Occipital lobe (tissue), 2 donors: ENCODE data around the gene CPA1. TPM values are rescaled to one million over a fixed set of nuclear protein-coding genes. Genes with fewer than 3 reads are reported as not detected.

Experiments
- DNase-seq: peaks from one replicate; lab custom pipeline; 2025; lab: John Stamatoyannopoulos, UW
- total RNA-seq: library from RNA; depleted of rRNA; stranded (reverse); fragments of >200 nt; gene quantifications from one replicate; pipeline ENCODE4 v1.2.3, GENCODE V29; 2014

Gene CPA1
- total RNA-seq, 1 donor from 2014 or later: not detected

DNA sequence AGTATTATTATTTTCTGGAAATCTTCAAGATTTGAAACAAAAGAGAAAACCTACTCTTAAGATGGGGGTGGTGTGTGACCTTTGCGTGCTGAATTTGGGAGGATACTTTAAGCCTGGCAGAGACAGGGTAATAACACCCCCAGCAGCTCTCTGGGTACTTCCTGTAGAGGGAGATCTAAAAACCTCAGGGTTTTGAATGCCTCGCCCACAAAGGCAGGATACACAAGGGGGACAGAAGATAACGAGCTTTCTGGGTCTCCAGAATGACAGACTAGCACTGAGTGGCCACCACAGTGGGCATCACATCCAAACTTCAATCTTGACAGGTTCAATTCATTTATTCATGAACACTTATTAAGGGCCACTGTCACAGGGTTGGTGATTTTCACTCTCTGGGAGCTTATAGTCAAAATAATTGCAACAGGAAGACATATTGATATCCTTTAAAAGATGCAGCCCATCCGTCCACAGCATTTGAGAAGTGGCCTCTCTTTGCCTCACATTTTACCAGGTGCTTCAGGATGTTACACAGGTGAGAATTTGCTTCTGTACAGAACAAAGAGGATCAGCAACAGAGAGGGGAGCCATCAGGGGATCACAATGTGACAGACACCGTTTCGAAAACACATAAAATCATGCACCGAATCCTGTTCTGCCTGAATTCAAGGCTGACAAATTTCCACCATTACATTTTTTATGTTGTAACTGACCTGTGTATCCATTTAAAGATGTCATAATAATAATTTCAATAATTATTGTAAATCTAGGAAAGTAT, 14.3 kb downstream of the CPA1 start:
- no peak for DNase-seq

DNA sequence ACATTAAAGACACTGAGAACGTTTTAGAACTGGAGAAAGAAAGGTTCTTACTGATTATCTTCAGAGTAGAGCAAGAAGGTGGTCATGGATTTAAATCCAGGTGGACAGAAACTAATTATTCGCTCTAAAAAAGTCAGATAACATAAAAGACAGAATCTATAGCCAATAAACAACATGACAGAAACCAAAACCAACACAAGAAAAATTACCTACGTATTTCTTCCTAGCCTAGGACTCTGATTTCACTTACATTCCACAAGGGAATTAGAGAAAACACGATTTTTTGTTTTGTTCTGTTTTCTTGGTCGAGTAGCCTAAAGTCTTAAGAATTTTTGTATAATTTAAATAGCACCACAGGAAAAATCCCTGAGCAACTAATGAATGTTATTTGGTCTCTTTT, 15.1 kb downstream of the CPA1 start:
- DNase-seq: no peak

DNA sequence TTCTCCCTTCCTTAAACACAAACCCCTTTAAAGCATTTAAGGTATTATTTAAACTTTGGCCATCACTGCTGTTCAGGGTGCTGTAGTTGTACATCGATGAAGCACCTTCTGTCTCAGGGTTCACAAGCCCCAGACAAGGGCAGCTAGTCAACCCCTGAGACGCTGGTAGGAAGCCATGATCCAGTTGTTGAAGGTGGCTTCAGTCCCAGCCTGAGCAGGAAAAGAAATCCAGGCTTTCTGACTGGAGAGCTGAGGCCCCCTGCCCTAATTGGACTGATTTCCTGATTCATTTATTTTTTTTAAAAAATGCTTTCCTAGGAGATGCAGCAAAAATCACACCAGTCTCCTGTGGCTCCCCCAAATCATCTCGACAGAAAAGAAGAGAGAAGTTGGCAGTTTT, 15.8 kb downstream of the CPA1 start:
- no peak for DNase-seq

DNA sequence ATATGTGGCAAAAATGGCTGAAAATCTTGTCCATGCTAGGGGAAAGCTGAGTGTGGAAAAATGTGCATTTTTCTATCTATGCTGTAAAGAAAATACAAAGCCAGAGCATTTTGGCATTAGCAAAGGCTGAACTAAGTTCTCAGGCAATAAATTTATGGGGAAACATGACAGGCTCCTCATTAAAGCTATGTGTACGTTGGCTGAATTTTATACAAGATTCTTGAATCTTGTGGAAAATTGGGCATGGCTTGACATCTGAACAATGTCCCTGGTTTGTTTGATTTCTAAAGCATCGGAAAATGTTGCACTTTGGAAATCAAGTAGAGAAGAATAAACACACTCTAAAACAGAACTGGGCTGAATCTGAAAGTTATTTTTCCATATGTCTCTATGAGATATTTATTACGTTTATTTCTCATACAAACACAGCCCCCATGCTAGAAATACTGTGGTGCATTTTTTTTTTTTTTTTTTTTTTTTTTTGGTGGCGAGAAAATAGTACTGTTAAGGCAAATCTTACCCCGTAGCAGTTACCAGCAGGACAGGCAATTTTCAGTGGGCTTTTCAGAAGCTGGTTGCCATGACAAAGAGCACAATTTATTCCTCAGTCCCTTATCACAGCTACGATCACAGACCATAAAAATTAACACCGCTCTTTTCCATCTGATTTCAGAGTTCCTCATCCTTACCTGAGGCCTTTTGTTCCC, 16.9 kb downstream of the CPA1 start:
- DNase-seq: no peak

DNA sequence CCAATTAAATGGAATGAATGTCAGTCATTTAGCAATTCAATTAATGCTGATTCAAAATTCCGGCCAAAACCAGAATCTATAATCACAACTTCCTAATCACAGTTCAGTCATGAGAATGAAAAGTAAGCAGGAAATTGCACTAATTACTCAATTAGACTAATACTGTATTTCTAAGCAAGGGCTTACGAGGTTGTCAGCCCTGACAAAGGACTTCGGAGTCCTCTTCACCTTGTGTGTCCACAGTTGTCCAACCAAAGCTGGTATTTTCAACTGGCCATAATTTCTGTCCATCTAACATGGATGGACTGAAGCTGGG, 17.4 kb downstream of the CPA1 start:
- DNase-seq: no peak

DNA sequence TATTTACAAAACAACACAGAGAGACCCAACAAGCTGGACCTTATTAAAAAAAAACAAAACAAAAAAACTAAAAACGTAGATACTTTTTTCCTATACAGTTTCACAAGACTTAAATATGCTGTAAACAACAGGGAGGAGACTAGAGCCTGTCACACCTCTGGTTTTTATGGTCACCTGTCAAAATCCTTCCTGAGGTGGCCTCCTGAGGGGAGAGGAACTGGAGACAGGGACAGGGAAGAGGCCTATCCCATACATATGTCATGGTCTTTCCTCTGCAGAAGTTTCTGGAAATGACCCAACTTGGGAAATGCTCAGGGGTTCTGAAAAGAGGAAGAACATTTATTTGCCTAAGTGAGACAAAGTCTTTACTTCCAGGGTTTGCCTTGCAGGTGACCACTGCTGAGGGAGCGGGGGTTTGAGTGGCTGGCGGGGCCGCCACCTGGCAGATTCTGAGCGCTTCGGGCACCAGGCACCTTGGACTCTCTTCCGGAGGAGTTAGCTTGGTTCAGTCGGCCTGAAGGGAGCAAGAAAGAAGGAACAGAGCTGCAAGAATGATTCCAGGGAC, 18.3 kb downstream of the CPA1 start:
- DNase-seq: no peak

DNA sequence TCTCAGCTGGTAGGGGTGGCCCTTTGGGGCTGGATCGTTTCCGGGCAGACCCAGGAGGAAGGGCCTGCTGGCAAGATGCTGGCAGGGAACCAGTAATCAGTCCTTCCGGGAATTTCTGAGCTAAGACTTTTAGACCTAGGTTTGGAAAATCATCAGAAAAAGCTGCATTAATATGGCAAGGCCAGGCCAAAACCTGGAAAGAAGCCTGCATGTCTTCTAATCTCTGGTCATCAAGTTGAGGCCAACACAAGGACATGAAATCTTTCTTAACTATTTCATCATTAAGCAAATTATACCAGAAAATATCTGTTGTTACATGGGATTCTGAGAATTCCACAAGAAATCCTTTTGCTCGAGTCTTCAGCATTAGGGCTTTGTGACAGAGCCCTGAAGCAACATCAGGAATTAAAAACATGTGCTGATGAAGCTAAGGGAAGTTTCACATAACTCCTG, 19.9 kb downstream of the CPA1 start:
- DNase-seq: no peak

DNA sequence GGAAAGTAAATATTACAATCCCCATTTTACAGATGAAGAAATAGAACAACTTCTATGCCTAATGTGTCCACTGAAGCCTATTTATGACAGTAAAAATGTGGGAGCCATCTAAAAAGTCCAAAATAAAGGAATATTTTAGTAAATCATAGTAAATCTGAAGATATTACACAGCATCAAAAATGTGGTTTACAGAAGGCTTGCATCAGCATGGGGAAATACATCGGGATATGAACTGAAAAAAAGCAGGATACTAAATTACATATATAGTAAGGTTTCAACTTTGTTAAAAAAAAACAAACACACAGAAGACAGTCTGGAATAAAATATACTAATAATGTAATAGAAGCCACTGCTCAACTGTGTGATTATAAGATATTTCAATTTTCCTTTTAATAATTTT, 20.8 kb downstream of the CPA1 start:
- DNase-seq: no peak

DNA sequence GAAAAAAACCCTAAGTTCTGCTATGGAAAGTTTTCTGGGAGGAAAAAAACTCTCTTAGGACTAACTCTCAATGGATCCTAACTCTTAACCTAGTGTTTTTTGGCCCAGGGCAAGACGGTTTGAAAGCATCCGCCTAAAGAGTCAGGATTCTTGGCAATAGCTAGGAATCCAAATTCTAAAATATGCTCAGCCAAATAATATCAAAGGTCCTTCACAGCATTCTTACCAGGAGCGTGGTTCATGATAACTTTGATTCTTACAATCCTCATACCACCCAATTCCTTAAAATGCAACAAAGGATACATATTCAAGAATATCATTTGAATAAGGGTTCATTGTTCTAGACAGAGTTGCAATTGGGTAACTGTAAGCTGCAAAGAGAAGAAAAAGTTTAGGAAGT, 21.3 kb downstream of the CPA1 start:
- no peak for DNase-seq

DNA sequence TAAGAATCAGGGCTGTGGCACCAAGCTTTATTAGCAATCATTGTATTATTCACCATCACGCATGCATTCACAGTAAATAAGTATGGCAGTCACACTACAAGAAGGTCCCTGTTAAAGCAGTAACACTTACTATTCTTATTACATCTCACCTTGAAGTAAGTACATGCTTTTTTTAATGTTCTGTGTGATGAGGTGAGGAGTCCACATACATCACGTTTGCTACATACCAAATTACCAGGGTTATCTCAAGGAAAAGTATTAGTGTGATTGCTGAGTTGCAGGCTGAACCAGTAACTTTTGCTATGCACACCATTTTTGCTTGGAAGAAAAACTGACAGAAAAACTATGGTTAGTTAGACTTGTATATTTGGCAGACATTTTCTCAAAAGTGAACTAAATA, 24.7 kb downstream of the CPA1 start:
- no peak for DNase-seq

DNA sequence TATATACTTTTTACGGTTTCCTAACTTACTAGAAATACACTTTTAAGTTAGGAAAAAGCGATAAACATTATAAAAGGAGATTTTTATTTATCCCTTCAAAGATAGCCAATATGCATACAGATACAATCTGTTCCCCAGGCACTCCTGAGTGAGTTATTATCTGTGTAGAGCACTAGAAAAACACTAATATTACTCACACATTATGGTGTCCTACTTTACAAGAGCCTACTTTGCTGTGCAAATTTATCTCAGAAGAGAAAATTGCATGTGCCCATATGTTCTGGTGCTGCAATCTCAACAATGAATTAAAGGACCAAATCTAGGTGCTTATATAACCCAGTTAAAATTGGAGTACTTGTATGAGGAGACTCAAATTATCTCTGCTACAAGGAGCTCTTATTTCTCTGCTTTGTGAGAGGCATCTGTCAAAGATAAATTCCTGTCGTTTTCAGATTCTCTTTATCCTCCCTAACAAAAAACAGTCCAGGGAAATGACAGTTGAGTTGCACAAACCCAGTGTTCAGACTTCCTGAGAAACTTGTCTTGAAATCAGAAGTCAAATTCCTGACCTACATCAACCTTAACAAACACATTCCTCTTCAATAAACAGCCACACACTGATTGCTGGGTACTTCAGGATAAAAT, 28.9 kb downstream of the CPA1 start:
- DNase-seq: no peak

DNA sequence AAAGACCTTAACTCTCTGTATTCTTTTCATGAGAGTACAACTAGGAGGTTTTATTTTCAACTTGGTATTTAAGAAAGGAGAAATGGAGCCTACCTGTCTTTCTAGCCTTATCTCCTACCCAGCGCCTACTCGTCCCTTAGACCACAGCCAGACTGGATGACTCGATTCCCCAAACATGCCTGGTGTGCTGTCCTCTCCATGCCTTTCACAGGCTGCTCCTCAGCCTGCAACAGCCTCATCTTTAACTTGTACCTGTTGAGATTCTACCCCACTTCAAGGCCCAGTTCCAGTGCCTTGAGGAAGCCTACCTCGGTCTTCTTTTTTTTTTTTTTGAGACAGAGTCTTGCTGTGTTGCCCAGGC, 29.4 kb downstream of the CPA1 start:
- no peak for DNase-seq

DNA sequence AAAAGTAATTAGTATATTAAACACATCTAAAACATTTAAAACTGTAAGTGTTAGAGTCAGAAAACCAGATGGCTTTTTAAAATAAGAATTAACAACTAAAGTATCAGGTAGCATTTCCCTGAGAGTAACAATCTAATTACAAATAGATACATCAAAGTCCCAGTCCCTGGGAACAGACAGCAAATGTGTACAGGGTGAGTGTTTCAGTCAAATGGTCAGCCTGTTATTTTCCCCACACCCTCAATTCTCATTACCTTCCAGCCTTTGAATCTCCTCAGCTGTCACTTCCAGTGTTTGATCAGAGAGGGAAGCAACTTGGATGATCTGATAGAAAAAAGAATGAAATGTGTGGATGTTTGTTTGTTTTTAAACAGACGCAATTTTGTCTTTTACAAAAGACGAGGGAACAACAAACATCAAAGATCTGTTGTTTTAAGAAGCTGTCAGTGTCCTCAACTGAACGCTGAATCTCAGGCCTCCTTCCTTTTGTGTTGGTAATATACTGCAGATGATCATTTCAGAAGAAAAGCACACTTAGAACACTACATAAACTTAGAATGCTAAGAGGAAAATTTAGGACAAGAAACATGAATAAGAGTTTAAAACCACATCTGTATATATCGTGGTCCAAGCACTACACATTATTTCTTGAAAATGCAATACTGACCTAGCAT, 30.7 kb downstream of the CPA1 start:
- no peak for DNase-seq

DNA sequence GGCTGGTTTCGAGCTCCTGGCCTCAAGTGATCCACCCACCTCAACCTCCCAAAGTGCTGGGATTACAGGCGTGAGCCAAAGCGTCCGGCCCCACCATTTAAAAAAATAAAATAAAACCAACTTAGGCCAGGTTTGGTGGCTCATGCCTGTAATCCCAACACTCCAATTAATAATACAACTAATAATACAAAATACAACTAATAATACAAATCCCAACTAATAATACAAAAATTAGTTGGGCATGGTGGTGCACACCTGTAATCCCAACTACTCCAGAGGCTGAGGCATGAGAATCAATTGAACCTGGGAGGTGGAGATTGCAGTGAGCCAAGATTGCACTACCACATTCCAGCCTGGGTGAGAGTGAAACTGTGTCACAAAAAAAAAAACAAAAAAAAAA, 32.9 kb downstream of the CPA1 start:
- no peak for DNase-seq

DNA sequence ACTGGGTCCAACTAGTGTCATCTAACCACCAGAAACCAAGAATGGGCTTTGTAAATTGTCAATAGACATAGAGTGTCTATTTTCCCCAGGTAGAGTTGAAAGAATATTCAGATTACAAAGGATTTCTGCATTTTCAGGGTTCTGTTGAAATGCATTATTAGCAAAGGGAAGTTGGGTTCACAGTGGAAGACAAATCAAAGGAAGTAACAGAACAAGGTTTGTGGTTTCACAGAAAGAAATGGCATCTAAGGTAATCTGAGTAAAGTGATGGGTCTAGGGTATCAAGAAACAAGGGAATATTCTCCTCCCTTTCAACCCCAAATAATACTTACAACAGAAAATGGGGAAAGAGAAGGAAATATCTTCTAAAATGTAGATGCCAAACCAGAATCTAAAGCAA, 34.7 kb downstream of the CPA1 start:
- no peak for DNase-seq

DNA sequence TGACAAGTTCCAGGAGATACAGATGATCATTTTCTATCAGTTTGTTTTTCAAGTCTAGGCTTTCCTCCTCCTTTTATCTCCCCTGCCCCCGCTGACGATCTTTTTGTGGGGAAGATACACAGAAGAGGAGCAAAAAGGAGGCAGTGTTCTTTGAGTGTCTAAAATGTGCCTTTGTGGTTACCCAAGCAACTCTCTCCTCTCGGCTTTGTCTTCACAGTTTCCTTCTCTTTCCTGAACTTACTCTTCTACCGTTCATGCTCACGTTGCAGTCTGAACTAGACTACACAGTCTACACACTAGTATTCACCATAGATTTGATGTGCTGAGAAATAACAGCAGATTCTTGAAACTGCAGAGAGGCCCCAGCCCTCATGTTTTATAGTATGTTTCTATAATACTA, 36.9 kb downstream of the CPA1 start:
- DNase-seq: no peak

DNA sequence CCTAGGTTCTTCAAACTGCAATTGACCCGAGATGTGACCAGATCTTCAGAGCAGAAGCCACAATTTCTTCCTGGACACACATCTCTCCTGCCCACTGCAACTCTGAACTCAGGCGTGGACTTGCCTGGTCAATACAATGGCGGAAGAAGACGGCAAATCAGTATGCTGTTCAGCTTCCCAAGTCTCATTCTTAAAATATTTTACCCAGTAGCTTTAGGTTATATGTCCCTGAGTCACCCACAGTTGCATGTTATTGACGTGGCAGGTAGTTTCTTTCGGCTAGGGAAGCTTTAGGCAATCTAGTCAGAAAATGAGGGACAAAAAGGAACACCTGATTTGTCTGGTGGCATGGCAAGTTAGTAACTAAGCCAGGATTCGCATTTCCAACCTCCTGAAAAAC, 38.0 kb downstream of the CPA1 start:
- no peak for DNase-seq

DNA sequence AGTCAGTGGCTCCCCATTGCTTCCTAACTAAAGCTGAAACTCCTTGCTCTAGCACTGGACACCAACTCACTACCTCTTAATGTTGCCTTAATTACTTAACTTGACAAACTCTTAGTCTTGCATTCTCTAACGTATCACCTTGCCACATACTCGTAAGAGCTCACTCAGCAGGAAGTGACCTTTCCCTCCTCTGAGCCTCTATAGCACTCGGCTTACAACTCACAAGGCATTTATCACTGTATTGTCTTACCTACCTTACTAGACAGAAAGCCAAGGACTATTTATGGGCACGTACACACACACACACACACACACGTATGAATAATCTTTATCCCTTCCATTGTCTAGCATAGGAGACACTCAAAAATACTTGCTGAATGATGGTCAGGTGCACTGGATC, 39.4 kb downstream of the CPA1 start:
- DNase-seq: no peak

DNA sequence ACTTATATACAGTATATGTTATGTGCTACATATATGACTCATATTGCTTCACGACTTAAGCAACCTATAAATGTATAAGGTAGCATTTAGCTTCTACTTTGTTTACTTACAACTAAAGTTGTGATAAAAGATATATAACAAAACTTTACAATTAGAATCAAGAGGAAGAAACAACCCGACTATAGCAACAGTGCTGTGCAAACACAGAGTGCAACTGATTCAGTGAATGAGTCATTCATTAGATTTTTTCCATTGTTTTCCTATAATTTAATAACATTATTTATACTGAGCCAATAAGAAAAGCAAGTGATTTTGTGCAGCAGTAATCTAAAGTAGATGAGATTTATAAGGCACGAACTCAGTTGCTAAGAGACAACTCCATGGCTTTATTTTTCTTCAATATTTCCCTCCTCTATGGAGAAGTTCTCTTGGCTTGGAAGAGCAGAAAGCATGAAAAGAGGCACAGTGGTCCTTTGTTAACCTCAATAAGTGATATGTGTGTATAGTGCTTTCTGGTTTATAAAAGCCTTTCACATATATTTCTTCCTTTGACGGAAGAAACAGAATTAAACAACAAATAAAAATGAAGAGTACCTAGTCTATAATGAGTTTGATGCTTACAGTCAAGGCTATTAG, 40.8 kb downstream of the CPA1 start:
- DNase-seq: no peak

DNA sequence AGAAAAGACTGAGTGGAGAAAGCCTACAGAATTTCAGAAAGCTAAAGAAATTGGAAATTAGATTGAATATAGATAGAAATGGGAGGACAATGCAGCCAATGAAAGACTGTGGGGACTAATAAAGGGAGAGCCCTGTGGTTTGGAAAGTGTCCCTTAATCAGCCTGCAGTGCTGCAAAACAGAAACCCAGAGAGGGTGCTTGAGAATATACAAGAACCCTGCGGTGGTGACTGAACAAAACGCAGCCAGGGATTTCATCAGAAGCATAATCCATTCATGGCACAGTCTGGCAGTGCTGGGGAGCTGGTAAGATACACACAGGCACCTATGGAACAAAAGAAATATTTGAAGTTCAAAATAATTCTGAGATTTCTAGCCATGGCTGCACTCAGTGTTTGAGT, 41.4 kb downstream of the CPA1 start:
- DNase-seq: no peak

DNA sequence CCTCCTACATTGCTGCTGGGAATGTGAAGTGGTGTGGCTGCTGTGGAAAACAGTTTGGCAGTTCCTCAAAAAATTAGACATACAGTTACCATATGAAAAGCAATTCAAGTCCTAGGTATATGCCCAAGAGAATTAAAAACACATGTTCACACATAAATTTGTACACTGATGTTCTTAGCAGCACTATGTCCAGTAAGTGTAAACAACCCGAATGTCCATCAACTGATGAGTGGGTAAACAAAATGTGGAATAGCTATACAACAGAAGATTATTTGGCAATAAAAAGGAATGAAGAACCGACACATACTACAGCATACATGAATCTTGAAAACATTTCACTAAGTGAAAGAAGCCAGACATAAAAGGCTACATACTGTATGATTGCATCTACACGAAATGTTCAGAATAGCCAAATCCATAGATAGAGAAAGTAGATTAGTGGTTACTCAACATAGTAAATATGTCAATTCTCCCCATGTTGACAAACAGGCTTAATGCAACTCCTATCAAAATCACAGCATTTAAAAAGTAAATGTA, 43.3 kb downstream of the CPA1 start:
- no peak for DNase-seq
